Stimulated activated CD8-positive, alpha-beta memory T cell treated with anti-CD3 and anti-CD28 coated beads, Interleukin-4, amount 100 ng/mL, for 1 hour (primary cell): Measurements from ENCODE around the gene ONECUT3.

Experiments used
- DNase-seq, 2 donors: peaks; one replicate each; pipeline ENCODE4 v3.0.0-alpha.2; 2020; ENCODE audit warnings: low read depth in 2 of 2, low spot score in 1 of 2

The ONECUT3 gene

DNA sequence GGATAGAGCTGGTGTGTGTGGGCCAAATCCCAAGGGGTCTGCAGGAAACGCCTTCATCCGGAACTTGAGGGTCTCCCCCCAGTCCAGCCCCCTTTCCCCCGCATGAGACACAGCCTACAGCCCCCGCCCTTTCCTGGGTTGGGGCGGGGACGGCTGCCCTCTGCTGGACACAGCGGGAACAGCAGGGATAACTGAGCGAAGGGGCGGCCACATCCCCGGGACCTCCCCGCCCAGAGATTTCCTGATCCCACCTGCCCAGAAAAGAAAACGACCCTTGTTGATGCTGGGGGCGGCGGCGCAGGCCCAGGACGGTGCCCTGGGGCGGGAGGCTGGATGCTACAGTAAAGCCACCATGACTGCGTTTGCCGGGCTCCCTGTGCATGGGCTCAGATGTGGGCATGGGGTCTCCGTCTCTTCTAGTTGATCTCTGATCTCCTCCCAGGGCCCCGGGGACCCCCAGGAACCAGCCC, 14.2 kb downstream of the ONECUT3 start:
- peak; percentile 33 to 38 for DNase-seq

DNA sequence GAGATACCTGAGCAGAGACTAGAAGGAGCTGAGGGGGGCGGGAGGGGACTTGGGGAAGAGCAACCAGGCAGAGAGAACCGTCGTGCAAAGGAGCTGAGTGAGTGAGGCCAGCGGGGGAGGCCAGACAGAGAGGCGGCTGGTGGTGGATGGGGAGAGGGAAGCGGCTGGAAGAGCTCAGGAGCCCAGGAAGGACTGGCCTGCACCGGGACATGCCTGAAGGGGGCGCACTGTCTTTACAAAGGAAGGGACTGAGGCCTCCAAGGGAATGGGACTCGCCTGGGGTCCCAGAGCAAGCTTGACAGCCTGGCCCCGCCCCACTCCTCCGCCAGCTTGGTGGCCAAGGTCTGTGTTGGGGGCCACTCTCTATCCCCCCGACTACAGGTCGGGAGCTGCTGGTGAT, 14.9 kb downstream of the ONECUT3 start:
- DNase-seq: no peak

DNA sequence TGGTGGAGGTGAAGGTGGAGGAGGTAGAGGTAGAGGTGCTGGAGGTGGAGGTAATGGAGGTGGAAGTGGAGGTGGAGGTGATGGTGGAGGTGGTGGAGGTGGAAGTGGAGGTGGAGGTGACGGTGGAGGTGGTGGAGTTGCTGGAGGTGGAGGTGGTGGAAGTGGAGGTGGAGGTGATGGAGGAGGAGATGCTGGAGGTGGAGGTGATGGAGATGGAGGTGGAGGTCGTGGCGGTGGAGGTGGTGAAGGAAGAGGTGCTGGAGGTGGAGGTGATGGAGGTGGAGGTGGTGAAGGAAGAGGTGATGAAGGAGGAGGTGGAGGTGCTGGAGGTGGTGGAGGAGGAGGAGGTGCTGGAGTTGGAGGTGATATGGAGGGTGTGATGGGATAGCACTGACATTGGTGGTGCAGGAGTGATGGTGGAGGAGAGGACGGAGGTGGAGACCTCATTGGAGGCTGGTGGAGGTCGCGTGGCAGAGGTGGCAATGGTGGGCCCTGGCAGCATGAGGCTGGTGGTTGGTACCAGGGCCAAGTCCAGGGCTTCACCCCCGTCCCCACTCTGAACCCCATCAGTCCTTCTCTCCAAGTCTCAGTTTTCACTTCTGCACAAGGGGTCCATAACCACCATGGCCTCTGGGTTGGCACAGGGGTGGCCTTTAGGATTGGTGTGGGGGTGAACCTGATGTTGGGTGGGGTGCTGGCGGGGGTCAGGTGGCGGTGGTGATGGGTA, 15.8 kb downstream of the ONECUT3 start:
- DNase-seq: no peak

DNA sequence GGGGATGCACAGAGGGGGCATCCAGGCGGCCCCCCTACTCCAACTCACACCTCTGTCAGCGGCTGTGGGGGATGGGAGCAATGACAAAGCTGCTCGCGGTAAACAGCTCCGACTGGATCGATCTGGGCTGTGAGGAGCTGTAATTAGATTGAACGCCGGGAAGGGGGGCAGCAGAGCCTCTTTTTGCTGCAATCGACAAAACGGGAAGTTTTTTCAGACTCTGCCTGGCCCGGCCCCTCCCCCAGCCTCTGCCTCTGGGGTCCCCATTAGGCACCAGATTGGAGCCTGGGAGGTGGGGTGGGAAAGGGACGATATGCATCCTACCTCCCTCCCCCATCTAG, 16.3 kb downstream of the ONECUT3 start:
- no peak for DNase-seq

DNA sequence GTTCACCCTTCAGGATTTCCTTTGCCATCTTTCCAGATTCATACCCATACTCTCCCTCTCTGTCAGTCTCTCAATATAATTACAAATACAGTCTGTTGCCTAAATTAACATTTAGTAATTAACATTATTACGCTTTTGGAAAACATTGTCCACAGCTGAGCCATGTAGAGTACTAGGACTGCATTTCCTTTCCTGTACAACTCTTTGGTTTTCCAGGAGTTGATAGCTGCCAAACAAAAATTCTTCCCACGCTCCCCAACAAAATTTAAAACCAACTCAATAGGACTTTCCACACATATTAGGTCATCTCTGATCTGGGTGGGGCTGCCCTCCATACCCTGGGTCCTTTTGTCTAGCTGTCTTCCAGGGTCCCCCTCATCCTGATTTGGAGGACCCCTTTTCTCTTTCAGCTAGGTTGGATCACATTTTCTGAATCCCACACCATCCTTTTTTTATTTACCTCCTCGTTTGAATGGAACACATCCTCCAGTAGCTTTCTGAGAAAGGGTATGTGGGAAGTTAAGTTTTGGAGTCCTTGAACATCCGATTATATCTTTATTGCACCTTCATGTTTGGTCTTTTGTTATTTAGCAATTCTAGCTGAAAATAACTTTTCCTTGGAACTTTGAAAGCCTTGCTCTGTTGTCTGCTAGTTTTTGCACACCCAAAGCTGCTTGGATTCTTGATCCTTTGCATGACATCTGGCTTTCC, 17.7 kb downstream of the ONECUT3 start:
- DNase-seq: no peak

DNA sequence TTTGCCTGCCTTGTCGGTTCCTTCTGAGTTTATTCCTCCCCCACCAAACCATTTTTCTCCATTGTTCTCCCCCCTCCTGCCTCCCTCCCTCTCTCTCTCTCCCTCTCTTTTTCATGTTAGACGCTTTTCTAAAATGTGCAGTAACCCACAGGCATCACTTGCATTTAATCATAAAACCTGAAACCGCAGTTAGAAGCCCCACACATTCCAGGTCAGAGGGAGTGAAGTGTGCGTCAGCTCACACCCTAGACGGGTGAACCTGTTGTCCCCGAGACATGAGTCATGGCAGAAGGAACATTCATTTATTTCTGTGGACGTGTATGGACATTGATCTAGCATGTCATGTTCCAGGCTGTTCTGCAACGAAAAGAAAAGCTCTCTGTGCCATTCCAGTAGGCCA, 19.9 kb downstream of the ONECUT3 start:
- DNase-seq: no peak

DNA sequence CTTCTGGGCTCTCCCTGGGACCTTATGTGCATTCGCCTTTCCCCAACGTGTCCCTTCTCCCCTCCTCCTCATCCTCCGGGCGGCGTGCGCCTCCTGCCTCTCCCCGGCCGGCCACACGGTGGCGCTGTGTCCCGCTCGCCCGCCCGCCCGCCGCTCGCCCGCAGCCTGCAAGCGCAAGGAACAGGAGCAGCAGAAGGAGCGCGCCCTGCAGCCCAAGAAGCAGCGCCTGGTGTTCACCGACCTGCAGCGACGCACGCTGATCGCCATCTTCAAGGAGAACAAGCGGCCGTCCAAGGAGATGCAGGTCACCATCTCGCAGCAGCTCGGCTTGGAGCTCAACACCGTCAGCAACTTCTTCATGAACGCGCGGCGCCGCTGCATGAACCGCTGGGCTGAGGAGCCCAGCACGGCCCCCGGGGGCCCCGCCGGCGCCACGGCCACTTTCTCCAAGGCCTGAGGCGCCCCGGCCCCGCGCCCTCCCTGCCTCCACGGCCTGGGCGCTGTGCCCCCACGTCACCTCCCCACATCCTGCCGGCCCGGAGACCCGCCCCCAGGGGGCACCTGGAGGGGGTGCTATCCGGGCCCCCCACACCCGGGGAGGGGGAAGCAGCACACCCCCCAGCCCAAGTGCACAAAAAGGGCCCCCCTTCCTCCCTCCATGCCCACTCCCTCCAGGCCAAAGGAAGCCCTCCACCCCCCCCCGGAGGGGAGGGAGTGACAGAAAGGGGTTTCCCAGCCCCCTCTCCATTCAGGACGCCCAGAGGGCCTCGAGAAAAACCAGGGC, 21.9 kb downstream of the ONECUT3 start:
- DNase-seq: no peak

DNA sequence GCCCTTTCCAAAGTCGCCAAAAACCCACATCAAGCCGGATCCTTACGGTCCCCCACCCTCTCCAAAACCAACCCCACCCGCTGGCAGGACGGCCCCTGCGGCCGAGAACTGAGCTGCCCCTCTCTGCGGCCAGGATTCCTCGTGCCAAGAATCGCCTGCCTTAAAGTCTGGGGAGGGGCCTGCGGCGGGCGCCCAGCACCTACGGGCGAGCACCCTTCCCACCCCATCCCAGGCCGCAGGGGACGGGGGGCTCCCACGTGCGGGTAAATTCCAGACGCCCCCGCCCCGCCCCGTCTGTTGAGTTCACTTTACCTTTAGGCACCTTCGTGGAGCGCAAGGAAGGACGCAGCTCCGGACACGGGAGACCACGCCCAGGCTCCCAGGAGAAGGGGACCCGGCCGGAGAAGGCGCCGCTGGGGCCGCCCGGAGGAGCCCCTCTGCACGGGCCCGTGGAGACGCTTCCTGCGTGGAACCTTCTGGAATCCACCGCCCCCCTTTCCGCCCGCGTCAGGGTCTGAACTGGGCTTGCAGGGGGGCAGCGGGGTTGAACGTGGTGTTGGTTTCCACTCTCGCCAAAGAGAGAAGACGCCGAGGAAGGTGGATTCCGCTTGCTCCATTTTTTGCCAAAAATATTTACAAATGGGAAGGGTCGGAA, 22.8 kb downstream of the ONECUT3 start:
- DNase-seq: no peak

DNA sequence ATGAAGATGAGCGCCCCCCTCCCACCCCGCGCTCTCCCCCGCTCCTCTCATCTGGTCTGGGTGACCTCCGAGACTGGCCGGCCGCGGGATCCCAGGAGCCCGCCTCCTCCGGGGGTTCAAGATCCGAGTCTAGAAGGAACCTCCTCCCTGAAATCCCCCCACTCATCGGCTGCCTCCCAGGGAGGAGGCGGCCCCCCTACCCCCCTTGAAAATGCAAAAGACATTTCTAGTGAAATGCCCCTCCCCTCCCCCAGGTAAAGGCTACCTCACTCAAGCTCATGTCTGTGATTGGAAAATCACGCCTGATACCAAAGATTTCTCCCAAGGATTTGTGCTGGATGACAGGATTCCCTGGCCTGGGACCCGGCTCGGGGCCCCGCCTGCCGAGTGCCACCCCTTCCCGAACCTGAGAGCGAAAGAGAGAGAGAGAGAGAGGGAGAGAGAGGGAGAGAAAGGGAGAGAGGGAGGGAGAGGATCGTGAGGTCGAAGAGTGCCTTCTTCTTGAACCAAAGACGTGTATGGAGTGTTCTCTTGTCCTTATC, 23.4 kb downstream of the ONECUT3 start:
- DNase-seq: no peak

DNA sequence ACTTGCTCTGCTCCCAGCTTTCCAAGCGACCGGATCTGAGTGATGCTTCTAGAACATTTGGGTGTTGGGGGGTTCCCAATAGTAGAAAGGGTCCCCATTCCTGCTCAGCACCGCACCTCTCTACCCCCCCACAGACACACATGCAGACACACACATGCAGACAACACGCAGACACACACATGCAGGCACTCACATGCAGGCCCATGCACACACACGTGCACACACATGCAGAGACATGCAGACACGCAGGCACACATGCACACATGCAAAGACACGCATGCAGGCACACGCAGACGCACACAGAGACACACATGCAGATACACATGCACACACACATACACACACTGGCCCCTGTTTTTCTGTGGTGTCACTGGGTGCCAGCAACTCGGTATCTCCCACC, 23.8 kb downstream of the ONECUT3 start:
- DNase-seq: no peak

DNA sequence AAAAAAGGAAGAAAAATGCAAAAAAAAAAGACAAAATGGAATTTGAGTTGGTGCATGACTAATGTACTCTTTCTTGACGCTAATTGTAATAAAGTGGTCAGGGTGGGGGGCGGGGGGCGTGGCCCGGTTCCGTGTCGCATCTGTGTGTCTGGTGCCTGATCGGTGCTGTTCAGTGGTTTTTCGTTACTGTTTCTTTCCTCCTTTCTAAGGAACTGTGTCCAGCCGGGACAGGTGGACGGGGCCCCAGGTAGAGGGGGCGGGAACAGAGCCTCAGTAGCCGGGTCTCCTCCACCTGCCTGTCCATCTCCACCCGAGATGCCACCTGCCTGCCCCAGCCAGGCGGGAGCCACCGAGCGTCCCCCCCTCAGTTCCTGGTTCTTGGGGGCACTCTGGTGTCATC, 26.3 kb downstream of the ONECUT3 start:
- DNase-seq: no peak

DNA sequence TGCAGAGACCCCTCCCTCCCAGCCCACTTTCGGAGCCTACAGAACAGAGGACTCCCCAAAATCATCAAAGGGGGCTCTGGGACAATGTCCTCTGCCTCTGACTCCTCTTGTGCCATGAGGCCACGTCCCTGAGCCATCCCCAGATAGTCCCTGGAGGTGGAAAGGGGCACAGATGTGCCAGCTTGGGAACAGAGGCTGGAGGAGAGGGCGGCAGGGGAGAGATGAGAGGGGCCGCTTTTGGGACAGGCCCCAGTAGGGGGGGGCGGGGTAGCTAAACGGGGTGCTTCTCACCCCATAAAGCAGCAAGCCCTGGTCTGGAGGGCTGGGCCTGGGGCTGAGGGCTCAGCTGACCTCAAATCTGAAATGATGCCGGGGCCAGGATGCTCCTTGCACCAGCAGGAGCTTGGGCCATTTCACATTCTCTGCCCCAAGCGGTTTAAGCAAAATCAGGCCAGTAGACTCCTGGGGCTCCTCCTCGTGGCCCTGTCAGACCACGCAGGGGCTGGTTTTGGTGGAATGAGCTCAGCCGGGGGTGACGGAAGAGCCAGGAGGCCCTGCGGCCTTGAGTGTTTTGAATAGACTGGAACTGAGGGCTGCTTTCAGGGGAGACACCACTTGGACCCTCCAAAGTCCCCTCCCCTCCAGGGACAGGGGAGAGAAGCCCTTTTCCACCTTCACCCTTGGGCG, 27.1 kb downstream of the ONECUT3 start:
- DNase-seq: no peak

DNA sequence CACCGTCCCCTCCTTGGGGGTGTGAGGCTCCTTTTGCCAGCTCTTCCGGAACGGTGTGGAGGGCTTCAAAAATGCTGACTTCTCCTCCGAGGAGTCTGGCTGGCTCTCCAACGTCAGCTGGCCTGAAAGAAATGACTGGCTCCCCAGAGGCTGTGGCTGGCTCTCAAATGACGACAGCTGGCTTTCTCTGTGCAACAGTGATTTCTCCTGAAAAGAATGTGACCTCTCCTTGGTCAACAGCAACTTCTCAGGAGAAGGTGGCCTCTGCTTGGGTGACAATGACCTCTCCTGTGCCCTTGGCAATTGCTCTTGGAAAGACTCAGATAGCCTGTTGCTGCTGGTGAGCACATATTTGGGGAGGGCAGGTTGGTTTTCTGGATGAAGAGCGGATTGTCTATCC, 29.2 kb downstream of the ONECUT3 start:
- no peak for DNase-seq

DNA sequence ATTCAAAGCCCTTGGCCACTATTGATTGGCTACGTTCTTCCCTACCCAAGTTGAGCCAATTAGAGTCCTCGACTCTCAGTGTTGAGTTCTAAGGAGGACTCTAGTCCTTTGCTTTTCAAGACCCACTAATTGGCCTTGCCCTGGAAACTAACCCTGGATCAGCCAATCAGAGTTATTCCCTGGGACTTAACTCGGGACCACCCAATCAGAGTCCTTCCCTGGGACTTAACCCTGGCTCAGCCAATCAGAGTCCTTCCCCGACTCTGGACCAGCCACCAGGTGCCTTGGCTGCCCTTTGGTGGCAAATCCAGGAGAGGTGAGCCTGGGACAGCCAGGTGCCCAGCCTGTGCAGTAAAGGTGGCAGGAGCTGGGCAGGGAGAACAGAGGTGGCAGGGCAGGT, 30.0 kb downstream of the ONECUT3 start:
- no peak for DNase-seq

DNA sequence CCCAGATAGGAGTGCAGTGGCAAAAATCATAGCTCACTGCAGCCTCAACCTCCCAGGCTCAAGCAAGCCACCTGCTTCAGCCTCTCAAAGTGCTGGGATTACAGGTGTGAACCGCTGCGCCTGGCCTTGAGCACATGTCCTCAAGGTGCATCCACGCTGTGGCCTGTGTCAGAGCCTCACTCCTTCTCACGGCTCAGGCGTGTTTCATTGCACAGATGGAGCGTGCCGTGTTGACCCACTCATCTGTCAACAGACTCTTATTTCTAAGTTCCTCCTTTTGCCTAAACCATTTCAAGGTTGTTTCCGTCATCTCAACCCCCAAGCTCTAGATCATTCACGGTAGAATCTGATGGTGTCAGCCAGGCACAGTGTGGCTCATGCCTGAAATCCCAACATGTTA, 30.6 kb downstream of the ONECUT3 start:
- DNase-seq: no peak

DNA sequence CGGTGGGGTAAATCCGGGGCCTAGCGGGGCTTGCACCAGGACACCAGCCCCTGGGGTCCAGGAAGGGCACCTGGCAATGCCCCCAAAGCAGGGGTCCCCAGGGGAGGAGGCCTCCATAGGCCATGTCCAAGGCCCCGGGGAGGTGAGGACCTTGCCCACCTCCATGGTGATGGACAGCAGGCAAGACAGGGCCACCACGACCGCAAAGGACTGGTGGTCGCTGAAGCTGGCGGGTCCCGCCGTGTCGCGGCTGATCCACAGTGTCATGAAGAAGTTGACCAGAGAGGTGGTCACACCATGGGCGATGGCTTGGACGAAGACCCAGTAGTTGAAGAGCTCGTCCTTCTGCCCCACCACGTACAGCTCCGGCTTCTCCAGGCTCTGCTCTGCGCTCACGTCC, 32.0 kb downstream of the ONECUT3 start:
- no peak for DNase-seq

DNA sequence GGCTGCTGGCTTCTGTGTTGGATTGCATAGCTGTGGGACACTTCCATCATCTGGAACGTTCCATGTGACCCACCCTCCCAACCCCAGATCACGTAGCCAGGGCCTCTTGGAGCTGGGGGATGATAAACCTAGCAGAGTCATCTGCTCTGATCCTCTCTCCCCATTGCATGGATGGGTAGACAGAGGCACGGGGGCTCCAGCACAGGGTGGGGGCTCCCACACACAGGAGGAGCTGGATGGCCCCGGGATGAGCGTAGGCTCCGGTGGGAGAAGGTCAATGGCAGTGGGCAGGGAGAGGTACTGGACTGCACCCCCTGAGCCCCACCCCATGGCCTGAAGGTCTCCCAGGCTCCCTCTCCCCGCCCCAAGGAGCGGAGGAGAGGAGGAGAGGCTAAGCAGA, 33.4 kb downstream of the ONECUT3 start:
- DNase-seq: no peak

DNA sequence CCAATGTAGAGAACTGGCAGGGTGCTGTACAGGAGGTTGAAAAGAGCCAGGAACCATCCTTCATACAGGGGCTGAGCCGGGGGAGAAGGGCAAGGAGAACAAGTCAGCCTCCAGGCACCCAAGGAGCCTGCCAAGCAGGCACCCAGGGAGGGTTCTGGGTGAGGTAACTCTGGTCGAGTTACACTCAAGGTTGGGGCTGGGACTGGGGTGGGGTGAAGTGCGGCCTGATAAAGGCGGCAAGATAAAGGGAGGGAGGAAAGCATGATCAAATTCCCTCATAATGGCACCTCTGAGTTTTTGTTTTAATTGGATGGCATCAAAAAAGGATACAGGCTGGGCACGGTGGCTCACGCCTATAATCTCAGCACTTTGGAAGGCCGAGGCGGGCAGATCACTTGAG, 33.8 kb downstream of the ONECUT3 start:
- no peak for DNase-seq

DNA sequence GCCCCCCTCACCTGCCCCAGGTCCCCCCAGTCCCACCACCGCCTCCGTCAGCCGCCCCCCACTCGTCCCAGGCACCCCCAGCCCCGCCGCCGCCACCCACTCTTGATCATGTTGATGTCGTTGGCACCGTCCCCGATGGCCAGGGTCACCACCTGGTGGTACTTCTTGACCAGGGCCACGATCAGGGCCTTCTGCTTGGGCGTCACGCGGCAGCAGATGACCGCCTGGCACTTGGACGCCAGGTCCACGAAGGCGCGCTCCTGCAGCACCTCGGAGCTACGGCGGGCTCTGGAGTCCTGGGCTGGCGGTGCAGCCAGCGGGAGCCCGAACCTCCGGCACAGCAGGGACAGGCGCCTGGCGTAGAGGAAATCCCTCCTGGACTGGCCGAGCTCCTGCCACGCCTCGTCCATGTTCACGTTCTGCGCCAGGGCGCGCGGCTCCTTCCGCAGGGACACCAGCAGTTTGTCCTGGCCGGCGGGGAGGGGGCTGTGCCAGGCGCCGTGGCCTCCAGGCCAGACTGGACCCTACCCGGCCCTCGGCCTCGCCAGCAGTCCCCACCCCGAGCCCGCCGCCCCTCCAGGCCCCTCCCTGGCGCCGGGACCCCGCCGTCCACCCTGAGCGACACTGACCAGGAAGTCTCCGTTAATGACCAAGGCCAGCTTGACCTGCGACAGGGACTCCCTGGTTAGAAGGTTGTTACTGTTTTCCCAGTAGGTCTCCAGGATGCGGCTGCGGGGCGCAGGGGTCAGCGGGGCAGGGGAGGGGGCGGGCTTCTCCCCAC, 36.1 kb downstream of the ONECUT3 start:
- no peak for DNase-seq
